Dermis blood vessel endothelial cell (primary cell): Measurements from ENCODE around the gene EHBP1L1. TPM values are rescaled to one million over a fixed set of nuclear protein-coding genes. Genes with fewer than 3 reads are reported as not detected.
A peak's percentile ranks its signal among the peaks of the same experiment; 100 is the strongest.

Experiments
- DNase-seq: peaks from one replicate; pipeline ENCODE4 v3.0.0; 2010
- total RNA-seq: library from RNA; depleted of rRNA; stranded (reverse); fragments of >200 nt; gene quantifications from 2 replicates; pipeline ENCODE4 v1.2.3, GENCODE V29; 2014

The EHBP1L1 gene
- total RNA-seq, 1 donor from 2014 or later: 15.7 TPM

DNA sequence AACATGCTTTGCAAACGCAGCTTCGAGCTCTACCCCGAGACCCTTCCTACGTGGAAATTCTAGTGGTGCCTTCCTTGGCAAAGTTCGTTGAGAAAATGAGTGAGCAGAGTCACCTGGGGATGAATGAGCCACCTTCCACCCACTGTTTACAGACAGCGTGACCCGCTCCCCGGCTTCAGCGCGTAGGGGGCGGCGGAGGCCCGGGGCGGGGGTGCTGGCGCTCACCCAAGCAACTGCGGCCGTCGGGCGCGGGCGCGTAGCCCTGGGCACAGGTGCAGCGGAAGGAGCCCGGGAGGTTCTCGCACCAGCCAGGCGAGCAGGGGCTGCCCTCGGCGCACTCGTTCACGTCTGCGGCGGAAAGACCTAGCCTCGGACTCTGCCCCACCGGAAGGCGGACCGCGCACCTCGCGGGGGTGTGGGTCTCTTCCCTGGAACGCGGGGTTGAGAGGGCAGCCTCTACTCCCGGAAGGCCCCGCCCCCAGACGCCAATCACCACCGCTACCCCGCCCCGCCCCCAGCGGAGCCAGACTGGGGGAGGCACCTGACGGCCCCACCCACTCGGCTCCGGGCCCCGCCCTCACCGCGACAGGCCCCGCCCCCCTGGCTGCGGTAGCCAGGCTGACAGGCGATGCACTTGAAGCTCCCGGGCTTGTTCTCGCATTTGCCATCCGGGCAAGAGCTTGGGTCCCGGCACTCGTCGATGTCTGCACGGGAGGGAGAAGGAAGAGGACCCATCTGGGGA is 29.5 kb upstream of the EHBP1L1 start:
- peak; percentile 69 for DNase-seq

DNA sequence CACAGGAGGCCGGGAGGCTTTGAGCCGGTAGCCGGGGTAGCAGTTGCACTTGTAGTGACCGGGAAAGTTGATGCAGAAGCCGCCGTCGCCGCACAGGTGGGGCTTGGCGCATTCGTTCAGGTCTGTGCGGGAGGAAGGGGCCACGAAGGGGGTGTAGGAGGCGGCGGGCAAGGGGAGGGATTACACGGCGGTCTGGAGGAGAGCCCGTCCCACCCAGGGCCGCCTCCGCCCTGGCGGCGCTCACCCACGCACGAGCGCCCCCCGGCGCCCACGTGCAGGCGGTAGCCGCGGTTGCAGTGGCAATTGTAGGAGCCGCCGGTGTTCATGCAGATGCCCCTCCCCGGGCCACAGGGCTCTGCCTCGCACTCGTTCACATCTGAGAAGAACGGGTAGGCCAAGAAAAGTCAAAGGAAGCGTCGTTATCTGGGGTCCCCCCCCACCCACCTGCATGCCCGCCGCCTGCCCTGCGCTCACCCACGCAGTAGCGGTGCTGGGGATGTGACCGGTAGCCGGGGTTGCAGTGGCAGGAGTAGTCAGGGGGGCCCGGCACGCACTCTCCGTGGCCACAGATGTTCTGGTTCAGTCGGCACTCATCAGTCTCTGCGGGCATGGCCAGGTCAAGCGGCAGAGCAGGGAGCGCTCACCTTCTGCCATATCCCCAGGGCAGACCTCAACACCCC is 28.3 kb upstream of the EHBP1L1 start:
- DNase-seq: no peak

DNA sequence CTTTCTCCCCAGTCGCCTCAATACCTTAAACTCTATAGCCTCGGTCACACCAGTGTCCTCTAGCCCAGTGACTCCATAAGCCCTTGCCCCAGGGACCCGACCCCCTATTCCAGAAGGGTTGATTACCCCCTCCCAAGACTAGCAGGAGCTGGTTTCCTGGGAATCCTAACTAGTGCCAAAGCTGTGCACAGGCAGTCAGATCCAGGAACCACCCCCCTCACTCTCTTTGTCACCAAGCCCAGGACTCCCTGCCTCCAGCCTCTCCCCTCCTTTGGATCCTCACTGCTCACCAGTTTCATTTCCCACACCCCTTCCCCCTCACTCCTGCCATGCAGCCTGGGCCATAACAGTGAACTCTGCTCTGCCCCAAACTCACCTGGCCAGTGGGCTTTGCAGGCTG is 27.5 kb upstream of the EHBP1L1 start:
- no peak for DNase-seq

DNA sequence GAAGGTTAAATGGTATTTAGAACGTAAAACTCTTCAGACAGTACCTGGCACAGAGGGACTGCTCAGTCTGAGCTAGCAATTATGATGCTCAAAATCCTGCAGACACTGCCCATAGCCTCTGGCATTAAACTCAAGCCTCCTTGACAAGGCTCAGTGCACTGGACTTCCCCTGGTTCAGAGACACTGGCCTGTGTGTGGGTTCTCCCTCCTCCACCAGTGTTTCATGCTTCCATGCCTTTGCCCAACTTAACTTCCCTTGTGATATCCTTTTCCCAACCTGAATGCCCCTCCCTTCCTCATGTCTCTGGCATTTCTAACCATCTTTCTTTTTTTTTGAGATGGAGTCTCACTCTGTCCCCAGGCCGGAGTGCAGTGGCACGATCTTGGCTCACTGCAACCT is 26.8 kb upstream of the EHBP1L1 start:
- no peak for DNase-seq

DNA sequence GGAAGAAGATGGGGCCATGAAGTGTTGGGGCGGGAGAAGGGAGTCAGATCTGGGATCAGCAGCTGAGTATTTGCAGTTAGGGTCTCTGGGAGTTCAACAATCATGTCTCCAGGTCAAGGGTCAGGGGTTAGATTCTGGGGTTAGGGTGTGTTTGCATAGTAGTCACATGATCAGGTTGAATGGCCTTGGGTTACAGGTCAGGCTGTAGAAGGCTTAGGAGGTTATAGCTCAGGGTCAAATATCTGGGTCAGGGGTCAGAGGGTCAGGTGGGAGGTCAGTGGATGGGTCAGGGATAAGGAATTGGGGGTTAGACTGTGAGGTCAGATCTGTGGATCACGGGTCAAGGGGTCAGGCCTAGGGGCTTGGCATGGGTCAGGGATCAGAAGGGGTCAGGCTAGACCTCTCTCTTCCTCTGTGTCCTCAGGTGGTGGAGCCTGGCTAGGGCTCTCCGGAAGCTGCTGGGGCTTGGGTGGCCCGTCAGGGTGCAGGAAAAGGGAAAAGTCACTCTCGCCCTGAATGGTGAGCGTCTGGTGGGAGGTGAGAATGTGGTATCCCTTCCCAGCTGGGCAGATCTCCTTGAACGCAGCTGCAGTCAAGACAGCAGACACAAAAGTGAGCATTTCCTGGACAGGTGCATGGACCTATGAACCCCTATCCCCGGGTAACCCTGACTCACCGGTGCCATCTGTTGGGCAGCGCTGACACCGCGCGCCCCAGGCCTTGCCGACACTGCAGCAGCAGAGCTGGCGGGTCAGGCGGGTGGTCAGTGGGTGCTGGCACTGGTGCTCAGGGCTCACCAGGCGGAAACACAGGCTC is 24.1 kb upstream of the EHBP1L1 start:
- DNase-seq: peak; percentile 72

DNA sequence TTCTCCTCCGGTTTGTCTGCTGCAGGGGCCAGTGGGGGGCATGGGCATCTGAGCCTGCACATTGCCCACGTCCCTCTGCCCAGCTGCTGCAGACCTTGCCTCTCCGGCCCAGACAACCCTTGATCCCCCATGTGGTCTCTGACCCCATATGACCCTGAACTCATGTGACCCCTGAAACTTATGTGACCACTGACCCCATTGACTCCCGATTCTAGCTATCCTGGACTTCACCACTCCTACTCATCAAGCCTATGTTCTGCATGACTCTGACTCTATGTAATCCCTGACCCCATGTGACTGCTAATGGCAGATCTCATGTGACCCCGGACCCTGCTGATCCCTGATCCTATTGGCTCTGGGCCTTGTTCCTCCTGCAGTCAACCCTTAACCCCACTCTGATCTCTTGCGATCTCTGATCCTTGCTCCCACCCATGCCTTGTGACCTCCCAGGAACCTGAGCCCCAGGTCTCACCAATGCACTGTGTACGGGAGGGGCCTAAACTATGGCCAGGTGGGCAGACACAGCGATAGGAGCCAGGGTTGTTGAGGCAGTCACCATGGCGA is 23.4 kb upstream of the EHBP1L1 start:
- no peak for DNase-seq

DNA sequence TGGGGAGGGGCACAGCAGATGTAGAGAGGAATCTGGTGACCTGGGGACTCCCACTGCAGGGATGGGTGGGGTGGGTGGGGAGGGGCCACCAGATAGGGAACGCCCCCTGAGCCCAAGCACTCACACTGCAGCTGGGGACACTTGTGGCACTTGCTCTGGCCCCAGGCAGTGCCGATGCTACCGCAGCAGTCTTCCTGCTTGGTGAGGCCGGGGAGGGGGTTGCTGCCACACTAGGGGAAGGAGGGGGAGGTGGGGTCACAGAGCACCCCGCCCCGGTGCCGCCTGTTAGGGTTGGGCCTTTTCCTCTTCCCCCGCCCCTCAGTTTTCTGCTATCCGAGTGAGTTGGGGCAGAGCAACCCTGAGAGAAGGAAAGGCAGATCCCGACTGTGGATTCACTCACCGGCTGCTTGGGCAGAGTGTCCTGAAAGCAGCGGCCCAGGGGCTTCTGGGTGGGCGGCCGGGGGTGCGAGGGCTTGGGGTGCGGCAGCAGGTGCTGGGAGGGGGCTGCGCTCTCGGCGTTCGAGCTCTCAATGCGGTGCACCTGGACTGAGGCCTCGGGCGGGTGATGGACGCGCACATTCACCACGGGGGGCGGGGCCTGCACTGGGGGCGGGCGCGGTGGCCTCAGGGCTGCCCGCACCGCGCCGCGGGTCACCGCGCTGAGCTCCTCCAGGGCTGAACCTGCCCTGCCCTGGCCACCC is 22.4 kb upstream of the EHBP1L1 start:
- no peak for DNase-seq

DNA sequence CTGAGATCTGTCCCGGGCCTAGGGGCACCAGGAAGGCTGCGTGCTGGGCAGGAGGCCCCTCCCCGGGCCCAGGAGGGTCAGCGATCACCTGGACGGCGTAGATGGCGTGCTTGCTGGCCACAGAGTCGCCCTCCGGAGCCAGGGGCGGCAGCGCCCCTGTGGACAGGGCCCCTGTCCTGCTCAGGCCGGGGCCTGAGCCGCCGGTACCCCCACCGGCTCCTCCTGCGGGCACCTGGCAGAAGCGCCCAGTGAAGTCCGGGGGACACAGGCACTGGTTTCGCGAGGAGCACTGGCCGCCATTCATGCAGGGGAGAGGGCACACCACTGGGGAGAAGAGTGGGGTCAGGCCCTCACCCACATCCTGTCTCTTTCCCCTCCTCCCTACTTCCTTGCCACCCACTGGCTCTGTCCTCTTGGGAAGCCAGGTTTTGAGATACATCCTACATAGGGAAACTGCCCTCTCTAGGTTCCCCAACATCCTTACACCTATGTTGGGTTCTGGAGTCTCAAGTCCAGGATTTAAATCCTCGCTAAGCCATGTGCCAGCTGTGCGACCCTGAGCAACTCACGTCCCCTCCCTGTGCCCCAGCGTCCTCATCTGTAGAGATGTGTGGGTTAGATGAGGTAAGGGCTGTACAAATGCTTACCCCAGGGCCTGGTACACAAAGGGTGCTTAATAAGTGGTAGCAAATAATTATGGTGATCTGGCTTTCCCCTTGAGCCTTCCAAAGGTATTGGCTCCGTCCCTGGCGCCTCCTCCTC is 21.6 kb upstream of the EHBP1L1 start:
- no peak for DNase-seq

DNA sequence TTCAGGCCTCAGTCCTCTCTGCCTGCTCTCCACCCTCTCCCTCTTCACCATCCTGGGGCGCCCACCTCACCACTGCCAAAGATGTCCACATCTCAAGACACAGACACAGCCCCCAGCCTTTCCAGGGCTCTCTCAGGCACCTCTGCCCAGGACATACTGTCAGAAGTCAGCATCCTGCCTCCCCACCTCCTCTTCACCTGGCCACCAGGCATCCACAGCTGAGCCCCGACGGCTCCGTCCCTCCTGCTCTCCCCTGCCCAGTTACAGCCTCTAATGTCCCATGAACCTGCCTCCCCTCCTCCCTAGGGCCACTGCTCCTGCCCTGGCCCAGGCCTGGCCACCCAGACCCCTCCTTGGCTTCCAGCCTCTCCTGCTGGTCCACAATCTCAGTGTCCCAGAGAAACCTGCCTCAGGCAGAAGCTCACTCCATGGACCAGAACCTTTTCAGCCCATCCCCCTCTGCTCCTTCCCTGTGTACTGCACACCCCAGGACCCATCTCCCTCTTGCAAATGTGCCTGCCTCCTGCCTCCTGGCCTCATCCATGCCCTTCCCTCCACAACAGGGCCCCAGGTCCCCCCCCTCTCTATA is 20.9 kb upstream of the EHBP1L1 start:
- no peak for DNase-seq

DNA sequence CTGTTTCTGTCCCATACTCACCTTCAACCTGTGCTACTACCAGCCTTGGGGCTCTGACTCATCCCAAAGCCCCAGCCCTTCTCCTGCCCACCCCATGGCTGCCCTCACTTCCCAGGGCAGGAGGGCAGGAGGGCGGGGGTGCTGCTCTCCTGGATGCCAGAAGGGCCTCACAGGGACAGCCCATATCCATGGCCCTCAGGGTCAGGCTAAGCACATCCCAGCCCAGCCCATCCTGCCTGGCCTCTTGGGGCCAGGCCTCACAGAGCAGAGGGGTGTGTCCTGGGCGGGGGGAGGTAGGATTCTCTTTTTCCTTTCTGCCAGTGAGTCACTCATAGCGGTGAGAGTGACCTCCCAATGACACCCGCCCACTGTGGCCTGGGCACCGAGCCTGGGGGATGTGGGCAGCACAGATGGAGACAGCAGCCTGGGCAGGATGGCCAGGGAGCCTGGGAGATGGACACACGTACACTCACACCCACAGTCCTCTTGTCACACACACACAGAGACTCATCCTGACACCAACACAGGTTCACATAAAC is 20.1 kb upstream of the EHBP1L1 start:
- peak; percentile 51 for DNase-seq

DNA sequence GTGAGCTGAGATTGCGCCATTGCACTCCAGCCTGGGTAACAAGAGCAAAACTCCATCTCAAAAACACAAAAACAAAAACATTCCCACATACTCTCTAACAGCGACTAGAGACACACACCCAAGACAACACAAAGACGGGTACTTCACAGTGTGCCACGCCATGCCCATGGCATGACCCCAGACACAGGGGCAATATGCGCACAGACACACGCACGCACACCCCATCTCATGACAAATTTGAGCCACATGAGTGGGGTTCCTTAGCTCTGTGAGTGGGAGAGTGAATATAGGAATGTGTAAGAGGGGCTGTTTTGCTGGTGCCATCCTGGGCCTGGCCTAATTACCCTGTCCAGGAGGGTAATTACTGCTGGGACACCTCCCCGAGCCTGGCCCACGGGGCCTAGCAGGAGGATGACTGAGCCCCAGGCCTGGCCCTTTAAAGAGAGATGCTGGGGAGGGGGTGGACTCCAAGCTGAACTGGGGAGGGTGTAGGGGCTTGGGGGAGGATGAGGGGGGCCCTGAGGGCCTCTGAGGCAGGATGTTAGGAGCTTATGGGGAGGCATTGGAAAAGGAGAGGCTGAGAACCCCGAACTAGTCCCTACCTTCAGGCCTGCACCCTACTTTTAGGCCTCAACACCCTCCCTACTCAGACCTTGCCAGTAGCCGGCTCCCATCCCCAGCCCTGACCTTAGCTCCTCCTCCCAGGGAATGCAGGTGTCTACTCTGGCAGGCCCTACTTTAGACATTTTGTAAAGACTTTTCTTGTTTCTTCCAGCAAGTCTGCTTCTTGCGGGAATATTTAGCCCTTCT is 19.2 kb upstream of the EHBP1L1 start:
- DNase-seq: peak; percentile 26

DNA sequence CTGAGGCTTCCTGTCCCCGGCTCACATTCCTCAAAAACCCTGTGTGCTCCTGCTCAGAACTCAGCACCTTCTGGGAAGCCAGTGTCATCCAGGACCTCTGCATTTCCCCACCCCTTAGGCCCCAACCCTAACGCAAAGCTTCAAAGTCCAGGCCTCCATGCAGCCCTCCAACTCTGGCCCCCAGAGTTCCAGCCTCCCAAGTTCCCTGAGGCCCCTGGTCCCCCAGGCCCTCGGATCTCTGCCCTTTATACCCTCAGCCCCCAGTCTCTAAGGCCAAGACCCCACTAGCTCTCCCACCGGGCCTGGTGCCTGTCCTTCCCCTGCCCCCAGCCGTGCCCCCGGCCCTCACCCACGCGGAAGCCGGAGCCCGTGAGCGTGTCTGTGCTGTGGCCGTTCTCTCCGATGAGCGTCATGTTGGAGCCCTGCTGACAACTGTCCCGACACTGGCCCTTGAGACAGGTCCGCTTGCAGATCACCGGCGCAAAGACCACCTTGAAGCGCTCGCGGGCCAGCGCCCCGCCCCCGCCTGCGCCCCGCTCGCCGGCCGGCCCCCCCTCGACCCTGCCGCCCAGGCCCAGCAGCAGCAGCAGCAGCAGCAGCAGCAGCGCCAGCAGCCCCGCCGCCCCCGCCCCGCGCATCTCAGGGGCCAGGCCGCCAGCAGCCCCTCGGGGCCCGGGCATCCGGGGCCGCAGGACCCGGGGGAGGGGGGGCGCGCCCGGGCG is 18.4 kb upstream of the EHBP1L1 start:
- peak; percentile 19 for DNase-seq

DNA sequence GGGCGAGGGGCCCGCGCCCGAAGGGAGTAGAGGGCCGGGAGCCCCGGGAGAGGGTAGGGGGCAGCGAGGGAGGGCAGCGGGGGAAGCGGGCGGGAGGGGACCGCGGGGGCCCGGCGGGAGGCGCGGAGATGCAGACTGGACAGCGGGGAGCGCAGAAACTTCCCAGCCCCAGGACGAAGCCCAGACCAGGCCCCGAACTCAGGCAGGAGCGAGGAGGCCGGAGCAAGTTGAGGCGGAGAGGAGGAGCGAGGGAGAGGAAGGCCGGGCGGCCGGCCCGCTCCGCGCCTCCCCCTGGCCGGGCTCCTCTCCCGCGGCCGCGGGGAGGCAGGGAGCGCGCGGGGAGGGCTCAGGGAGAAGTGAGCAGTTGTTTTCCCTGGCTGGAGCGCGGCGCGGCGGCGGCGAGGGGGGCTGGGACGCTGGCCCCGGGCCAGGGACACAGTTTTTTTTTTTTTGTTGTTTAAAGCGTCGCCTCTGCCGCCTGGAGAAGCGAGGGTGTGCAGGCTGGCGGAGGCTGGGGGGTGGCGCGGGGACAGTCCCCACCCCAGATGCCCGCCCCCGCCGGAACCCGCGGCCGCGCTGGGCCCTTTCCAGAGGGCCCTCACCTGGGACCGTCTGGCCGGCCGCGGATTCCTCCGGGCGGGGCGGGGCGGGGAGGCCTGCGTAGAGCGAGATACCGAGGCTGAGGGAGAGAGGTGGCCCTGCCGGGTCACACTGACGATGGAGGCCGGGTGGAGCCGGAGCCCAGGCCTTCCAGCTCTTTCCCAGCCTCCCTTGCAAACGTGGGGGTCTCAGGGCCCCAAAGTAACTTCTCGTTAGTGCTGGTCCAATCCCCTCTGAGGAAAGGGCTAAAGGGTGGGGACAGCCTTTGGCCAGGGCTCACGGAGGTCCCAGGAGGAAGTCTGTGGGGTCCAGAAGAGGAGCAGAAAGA is 17.6 kb upstream of the EHBP1L1 start, which contains the start of gene LTBP3:
Gene LTBP3 (minus strand): TSS at position 358 of the 928 bp plus-strand sequence. CDS start 400 bp downstream, outside the sequence.
- DNase-seq: peak; percentile 69

DNA sequence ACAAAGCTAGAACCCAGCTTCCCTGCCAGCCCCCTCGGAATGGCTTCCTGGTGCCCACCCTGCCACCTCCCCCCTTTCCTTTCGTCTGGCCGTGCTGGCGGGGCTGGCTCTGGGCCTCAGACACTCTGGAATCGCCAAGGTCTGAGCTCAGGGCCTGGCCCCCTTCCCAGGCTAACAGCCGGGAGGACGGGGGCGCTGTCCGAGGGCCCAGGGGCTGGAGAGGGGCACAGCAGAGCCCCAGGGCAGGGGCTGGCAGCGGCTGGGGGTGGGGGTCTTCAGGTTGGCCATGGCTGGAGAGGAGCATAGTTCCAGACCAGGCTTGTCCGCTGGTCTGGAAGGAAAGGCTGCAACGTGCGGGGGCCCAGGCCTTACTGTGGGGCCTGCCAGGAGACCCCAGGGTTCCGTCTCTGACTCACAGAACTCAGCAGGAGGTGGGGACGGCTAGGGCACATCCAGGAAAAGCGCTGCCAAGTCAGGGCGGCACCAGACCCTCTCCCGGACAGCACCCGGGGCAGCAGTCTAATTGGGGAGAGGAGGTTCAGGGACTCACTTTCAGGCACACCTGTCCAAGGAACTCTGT is 16.8 kb upstream of the EHBP1L1 start:
- DNase-seq: peak; percentile 40

DNA sequence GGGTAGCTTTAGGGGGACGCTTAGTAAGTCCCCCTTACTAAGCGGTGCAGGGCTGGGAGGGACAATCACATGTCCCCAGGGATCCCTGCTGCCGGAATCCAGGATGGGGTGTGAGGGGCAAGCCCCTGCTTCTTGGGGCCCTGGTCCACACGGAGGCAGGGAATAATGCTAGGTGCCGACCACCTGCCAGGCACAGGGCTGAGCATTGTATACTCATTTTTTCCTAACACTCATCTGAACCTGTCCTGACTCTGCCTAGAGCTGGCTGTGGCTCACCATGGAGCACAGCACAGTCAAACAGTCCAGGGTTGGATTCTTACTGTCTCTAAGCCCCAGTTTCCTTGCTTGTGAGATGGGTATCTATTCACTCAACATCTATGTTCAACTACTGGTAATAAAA is 16.3 kb upstream of the EHBP1L1 start:
- no peak for DNase-seq

DNA sequence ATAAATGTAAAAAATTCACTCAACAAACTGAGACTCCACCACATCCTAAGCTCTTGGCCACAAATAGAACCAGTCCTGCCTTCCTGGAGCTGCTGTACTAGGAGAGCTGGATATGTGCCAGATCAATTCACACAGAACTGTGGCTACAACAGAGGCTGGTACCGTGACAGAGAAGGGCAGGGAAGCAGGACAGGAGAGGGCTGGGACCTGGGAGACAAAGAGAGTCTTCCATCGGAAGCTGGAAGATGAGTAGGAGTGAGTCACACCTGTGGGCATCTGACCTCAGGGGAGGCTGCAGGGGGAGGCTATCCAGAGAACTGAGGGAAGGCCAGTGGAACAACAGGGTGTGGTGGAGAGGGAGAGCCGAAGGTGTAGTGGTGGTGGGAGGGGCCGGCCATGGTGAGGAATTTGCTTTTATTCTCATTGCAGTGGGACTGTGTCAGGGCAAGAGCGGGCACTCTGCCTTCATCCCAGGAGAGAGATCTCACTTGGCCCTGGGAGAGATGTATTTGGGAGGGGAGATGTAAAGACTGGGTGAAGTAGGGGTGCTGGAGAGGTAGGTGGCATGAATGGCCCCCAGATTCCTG is 15.8 kb upstream of the EHBP1L1 start:
- peak; percentile 74 for DNase-seq
